HG03439 (cell line): Measurements from ENCODE around the gene PROX1.
"Not testable (repeated sequence)": the region's sequence is repeated elsewhere in the genome, so short reads cannot be mapped to it uniquely, and the experiment has no call there.

Experiments used
- ATAC-seq: cut with Tn5 transposase; IDR thresholded peaks from one replicate; pipeline ENCODE4 v1.9.1; 2021; ENCODE audit warnings: mild to moderate bottlenecking, moderate library complexity; ENCODE audit not compliant: unreplicated experiment

PROX1 gene

GRCh38 chr1:214066936-214067335 lies 79.2 kb downstream of the PROX1 start:
- ATAC-seq: no peak

- no peak for ATAC-seq
Measured at GRCh38 chr1:214067397-214067796, 79.6 kb downstream of the PROX1 start.

- no peak for ATAC-seq
Measured at GRCh38 chr1:214067853-214068703, 80.3 kb downstream of the PROX1 start.

- ATAC-seq: no peak
Measured at GRCh38 chr1:214068979-214069378, 81.2 kb downstream of the PROX1 start.

- ATAC-seq: no peak
Measured at GRCh38 chr1:214071469-214071868, 83.7 kb downstream of the PROX1 start.

GRCh38 chr1:214072426-214073157 lies 84.8 kb downstream of the PROX1 start:
- no peak for ATAC-seq

- no peak for ATAC-seq
Measured at GRCh38 chr1:214074477-214074876, 86.7 kb downstream of the PROX1 start.

- no peak for ATAC-seq
Measured at GRCh38 chr1:214075305-214075998, 87.7 kb downstream of the PROX1 start.

GRCh38 chr1:214075999-214076707 lies 88.4 kb downstream of the PROX1 start:
- ATAC-seq: no peak

- no peak for ATAC-seq
Measured at GRCh38 chr1:214076708-214077065, 88.9 kb downstream of the PROX1 start.

- no peak for ATAC-seq
Measured at GRCh38 chr1:214078950-214079349, 91.2 kb downstream of the PROX1 start.

GRCh38 chr1:214085325-214085724 lies 97.6 kb downstream of the PROX1 start:
- ATAC-seq: no peak

GRCh38 chr1:214086945-214087344 lies 99.2 kb downstream of the PROX1 start:
- no peak for ATAC-seq

- ATAC-seq: not testable (repeated sequence)
Measured at GRCh38 chr1:214089003-214089402, 101.2 kb downstream of the PROX1 start.
